HG03565 (cell line): ENCODE data around the gene TTC21A.

Experiments
- ATAC-seq: cut with Tn5 transposase; IDR thresholded peaks from one replicate; pipeline ENCODE4 v1.9.1; 2021; ENCODE audit warnings: mild to moderate bottlenecking, moderate library complexity; ENCODE audit not compliant: unreplicated experiment

TTC21A gene

DNA sequence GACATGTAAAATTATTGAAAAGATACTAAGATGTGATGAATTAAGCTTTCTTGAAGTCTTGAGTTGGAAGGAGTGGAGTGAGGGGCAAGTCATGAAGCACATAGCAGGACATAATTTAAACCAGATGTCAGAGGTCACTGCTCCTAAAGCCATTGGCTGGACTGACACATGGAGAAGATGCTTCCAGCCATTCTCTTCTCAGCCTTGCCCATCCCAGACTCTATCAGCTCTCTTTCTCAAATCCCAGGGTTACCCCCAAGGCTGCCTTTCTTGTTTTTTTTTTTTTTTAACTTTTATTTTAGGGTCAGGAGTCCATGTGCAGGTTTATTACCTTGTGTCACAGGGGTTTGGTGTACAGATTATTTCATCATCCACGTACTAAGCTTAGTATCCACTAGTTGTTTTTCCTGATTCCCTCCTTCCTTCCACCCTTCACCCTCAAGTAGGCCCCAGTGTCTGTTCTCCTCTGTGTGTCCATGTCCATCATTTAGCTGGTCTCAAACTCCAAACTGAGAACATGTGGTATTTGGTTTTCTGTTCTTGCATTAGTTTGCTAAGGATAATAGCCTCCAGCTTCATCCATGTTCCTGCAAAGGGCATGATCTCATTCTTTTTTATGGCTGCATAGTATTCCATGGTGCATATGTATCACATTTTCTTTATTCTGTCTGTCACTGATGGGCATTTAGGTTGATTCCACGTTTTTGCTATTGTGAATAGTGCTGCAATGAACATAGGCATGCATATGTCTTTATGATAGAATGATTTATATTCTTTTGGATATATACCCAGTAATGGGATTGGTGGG is 66.0 kb downstream of the TTC21A start:
- no peak for ATAC-seq

DNA sequence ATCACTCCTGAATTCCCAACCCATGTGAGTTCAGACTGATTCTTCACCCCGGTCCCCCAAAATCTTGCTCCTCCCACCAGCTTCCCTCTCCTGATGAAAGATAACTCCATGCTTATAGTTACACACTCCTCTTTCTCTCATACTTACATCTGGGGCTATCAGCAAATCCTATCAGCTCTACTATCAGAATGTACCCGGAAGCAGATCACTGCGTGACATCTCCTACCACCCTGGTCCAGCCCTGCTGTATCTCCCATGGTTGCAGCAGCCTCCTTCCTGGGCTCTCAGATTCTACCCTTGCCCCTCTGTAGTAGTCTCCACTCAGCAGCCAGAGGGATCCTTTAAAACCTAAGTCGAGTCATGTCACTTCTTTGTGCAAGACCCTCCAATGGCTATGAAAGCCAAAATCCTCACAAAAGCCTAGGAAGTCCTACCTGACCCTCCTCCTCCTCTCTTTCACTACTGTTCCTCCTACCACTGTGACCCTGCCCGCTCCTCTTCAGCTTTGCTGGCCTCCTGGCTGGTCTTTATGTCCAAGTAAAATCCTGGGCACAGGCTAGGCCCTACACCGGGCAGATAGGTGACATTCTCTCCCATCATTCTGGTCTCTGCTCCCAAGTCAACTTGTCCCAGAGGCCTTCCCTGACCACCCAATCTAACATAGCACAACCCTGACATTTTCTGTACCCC is 68.7 kb downstream of the TTC21A start:
- no peak for ATAC-seq

DNA sequence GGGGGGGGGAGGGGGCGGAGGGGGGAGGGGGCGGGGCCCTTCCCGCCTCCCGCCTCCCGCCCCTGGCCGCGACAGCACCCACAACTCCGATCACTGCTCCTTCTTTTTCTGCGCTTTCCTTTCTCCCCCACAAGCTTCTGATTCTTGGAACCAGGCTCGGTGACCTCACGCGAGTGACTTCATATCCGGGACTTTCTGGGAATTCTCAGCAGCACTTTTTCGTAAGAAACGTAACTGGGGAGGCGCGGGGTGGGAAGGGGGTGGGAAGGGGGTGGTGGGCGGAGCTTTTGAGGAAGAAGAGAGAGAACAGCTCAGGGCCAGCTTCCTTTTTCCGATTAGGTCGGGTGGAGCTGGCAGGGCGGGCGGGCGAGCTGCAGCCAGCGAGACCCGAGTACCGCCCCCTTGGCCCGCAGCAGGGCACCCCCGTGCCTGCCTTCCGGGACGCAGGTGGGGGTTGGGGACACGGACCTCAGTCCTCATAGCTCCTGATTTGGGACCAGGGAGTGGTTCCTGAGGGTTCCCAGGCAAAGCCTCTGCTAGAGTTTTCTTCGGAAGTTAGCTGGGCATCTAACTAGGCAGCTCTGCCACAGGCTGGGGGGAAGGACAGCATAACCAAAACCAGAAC is 70.3 kb downstream of the TTC21A start:
- no peak for ATAC-seq

DNA sequence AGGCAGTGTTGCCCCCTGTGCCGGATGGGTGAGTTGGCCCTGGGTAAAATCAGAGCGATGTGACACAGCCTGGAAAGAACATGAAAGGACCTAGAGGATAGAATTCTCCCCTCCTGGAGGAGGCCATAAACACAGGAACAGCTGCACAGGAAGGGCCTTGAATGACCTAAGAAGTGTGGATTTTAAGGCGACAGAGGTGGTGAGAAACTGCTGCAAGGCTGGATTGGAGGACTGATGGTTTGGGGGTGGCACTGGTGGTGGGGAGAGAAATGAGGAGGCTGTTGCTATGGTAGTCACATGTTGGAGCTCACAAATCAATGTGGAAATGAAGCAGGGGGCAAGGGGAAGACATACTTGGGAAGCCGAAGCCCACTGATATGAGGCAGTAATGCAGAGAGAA is 71.1 kb downstream of the TTC21A start:
- no peak for ATAC-seq

GRCh38 chr3:39180183-39180545 is 72.7 kb downstream of the TTC21A start:
- no peak for ATAC-seq

DNA sequence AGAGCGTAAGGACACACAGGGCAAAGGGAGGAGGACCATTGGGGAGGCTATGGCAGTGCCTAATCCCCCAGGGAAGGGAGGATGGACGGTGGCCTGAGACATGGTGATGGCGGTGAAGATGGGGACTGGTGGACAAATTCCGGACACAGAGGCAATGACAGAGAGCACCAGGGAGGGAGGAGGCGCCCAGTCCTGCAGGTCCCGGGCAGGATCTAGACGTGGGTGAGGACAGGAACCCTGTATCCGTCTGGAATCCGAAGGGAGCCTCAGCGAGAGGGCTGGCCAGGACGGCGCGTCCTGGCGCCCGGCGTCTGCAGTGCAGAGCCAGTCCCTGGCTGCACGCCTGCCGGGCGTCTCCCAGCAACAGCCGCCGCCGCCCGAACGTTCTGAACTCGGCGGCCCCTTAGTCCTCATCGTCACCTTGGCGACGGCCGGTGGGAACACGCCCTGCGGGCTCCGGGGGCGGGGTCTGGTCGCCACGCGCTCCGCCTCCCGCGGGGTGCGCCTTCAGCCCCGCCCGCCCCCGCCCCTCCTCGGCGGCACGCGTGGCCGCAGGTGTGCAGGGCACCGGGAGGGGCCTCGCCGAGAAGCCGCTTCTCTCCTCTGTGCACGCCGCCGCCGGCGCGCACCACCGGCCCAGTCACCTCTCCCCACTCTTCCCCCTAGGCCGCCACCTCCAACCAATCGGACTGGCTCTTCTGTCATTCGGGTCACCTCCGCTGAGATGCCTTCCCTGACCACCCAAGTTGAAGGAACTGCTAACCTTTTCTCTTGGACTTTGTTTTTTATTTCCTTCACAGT is 73.3 kb downstream of the TTC21A start:
- peak; percentile 90 for ATAC-seq

DNA sequence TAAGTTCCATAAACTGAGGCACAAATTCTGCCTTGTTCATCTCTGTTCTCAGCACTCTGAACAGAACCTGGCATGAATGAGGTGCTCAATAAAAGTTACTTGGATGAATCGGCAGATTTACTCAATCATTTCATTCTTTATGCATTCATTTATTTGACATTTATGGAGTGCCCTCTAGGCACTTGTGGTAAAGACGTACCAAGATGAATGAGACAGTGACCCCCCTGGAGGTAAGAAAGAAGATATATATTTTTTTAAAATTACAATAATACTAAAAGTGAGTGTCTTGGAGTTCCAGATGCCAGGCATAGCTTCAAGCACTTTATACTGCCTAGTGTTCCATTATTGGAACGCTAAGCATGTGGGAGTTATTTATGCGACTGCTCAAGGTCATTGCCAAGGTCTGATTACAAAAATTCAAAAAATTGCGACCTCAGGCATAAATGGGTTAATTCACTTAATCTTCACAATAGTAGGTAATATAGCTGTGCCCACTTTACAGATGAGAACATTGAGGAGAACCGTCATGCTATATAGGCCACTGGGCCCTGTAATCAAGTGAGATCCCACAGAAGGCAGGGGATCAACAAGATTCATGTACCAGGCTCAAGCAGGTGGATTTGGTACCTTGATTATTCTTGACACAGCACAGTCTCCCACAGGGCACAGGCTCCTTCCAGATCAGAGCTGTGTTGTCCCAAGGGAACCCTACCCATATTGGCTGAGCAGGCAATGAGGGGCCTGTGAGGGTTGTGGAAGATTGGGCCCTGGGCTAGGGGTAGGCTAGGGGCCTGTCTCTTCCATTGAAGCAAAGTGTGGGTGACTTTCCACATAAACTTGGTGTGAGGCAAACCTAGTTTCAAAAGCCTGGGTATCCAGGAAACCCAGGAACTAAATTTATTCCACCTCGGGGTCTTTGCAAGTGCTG is 74.2 kb downstream of the TTC21A start:
- ATAC-seq = no peak

DNA sequence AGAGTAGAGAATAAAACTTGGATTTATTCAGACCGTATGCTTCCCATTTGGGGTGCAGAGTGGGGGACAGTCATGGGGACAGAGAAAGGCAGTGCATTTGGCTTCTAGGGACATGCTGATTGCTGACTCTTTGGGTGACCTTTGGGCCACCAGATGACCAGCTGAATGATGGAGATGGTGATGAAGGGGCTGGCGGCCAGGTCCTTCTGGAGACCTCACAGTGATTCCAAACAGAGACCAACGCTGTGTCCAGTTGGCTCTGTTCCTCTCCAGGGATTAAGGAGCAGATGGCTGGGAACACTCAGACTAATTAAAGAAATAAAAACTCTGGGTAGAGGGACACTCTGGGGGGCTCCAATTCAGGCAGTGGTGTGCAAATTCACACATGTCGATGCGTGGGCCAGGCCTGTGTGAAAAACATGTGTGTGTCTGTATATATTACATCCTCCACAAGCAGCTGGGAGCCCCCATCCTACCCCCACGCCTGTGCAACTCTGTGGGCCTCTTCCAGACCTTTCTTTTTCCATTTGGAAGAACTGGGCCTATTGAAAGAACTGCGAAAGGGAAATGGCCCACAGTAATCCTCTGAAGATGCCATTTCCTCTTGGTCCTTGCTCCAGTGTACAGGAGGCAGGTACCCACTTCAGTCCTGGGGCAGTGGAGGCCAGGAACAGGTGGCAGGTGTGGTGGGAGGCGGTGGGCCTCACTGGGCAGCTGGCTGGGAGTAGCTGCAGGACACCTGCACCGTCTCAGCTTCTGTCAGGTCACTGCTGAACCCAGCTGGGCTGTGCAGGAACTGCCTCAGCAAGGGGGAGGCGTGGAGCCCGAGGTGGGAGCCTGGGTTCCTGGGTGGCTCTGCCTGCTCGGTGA is 76.0 kb downstream of the TTC21A start:
- no peak for ATAC-seq

- ATAC-seq = no peak
These were observed 76.8 kb downstream of the TTC21A start for GRCh38 chr3:39184081-39184967.

- no peak for ATAC-seq
These were observed 77.4 kb downstream of the TTC21A start for GRCh38 chr3:39184968-39185285.

- no peak for ATAC-seq
These were observed 78.0 kb downstream of the TTC21A start for GRCh38 chr3:39185326-39185958.

GRCh38 chr3:39185959-39186691 is 78.6 kb downstream of the TTC21A start:
- ATAC-seq = no peak

DNA sequence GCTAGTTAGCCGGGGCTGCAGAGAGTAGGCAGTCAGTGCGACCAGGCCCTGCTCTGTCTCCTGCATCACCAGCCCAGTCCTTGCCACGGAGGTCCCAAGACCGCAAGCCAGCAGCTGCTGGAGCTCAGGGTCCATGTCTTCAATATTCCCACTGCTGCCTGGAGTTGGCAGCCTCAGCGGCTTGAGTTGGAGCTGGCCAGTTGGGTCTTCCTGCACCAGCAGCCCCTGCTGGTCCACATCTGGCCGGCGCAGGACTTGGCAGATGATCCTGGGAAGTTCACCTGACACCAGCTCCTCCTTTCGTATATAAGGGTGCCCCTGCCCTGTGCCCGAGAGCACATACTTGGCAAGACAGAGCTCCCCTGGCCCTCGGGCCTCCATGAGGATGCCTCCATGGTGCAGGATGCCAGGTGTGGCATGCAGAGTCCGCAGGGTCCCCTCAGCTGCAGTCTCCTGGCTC is 79.2 kb downstream of the TTC21A start:
- ATAC-seq = no peak

GRCh38 chr3:39187372-39188155 is 80.1 kb downstream of the TTC21A start:
- no peak for ATAC-seq
